GM18526 (cell line): Measurements from ENCODE around the gene ZNF282.

ENCODE experiments used
- POLR2A ChIP-seq: IDR thresholded peaks from 3 replicates; pipeline ENCODE4 v1.6.1; 2011; ENCODE audit not compliant: insufficient read length; ENCODE audit errors: extremely low read depth

The ZNF282 gene

DNA sequence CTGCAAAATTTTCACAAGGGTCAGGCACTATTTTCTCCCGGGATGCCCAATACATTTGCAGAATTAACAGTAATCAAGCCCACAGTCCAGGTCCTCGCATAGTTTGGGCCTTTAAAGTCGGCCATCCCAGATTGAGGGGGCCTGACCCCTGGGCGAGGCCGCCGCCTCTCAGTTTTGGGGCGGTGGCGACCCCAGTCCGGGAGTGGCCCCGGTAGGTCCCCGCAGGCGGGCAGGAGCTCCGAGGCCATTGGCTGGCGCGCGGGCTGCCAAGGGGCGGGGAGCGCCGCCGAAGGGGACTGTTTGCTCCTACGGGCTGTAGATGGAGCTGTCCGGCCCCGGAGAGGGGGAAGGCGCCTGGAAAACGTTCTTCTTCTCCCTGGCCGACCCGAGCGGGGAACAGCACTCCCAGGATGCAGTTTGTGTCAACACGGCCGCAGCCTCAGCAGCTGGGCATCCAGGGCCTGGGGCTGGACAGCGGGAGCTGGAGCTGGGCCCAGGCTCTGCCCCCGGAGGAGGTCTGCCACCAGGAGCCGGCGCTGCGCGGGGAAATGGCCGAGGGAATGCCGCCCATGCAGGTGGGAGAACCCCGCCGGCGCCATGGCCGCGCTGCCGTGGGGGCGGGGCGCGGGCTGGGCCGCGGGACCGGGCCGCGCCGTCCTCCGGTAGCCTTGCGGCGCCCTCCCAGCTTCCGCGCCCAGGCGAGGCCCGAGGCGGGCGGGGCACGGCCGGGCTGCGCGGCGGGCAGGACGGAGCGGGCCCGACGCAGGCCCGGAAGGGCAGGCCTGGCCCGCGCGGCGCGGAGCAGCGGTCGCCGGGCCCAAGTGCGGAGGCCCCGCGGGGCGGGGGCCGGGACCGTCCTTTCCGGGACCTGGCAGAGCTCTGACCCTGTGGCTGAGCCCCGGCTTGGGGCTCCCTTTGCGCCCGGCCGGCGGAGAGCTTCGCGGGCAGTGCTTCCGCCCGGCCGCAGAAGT is at the start of gene ZNF282:
TSS of gene ZNF282 (plus strand) at position 367 of the 971 bp plus-strand sequence. CDS start at position 411, 44 bp downstream.
- TF ChIP-seq POLR2A = peak; percentile 43

DNA sequence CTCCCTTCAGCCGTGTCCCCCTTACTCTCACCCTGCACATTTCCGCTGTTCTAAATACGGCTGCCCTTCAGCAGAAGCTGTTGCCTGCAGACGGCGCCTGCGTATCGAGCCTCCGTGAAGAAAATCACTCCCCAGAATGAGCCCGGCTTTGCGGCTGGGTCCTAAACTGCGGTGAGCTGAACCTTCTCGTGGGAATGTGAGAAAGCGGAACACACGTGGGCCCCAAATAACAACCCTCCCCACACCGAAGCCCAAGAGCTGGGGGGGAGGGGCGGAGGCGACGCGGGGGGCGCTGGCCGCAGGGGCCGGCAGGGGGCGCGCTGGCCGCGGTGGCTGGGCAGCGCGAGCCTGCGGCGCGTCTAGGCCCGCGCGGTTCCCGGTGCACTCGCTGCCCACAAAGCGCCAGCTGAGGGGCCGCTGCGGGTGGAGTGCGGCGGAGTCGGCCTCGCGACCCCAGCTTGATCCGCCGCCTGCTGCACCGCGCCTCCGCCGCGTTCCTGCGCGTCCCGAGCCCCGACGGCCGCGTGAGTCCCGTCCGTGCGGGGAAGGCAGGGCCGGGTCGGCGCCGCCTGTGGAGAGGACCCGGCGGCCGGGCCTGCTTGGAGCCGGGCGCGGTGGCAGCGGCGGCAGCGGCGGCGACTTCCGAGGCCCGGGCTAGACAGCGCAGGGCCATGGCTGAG is 48.1 kb upstream of the ZNF282 start, which contains the start of gene ZNF398:
TSS of gene ZNF398 (plus strand) at position 382 of the 680 bp plus-strand sequence. CDS start at position 672, 290 bp downstream.
- peak; percentile 47 for TF ChIP-seq POLR2A

DNA sequence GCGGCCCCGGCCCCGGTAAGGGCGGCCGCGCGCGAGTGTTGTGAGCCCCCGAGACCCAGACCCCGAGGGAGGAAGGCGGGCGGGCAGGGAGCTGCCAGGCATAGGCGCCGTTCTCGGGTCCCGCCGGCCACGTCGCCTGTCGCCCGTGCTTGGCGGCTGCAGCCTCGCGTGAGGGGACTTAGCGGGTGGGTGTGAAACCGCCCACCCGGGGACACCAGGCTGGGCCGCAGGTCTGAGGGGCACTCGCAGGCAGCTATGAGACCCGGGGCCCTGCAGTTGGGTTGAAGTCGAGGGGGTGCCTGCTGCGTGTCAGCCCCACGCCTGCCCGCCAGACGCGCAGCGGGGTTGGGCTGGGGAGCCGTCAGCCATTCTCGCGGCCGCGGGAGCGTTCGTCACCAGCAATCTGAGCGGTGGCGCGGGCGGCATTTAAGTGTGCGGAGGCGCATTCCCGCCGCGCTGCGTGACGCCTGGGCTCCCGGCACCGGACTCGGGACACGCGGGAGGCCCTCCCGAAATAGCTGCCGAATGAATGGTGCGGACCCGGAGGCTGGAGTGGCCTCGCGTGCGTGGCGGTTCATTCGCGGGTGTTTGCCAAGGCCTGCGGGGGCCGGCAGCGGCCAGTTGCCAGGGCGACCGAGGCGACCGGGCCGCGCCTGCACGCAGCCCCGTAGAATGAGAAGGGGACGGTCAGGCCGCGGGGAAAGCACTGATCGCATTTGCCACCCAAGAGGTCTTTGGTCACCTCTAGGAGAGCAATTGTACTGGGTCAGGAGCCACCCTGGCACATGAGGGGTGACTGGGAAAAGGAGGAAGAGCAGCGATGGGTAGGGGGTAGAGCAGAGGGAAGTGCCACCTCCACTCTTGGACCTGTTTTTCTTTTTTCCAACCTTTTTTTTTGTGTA is 47.3 kb upstream of the ZNF282 start:
- TF ChIP-seq POLR2A = peak; percentile 27

DNA sequence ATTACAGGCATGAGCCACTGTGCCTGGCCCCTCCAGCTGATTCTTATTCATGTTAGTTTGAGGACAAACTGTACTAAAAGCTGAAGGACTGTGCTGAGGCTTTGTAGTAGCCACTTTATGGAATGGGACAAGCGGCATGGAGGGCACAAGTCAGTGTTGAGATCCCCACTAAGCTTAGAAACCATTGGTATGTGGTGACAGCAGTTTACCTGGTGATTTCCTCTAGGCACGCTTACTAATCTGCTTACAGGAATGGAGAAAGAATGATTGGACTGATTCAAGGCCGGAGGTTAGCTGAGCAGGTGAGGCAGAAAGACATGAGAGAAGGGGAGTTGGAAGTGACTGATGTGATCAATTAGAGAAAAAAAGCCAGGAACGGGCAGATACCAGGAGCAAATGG is 44.4 kb upstream of the ZNF282 start:
- TF ChIP-seq POLR2A = no peak

DNA sequence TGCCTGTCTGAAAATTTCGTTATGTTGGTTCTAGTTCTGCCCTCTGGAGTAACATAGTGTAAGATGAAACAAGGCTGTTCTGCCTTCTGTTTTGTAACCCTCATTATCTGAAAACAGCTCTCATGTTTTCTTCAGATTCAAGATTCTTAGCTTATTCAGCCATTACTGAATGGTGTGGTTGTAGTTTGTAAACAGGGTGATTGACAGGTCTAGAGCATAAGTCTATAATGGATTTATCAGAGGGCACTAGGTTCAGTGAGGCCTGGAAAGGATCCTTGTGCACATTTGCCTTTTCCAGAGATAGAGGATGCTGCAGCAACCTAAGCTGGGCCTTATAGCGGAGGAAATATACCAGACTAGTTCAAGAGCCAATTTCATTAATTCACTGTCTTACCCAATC is 42.0 kb upstream of the ZNF282 start:
- no peak for TF ChIP-seq POLR2A

DNA sequence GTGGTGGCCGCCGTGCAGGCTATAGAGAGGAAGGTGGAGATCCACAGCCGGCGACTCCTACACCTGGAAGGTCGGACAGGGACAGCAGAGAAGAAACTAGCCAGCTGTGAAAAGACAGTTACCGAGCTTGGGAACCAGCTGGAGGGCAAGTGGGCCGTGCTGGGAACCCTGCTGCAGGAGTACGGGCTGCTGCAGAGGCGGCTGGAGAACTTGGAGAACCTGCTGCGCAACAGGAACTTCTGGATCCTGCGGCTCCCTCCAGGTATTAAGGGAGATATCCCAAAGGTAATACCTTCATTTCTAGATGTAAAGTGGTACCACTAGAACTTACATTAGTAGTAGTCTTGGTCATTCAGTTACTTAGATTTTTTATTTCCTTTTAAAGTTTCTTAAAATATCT is 41.3 kb upstream of the ZNF282 start:
- no peak for TF ChIP-seq POLR2A

DNA sequence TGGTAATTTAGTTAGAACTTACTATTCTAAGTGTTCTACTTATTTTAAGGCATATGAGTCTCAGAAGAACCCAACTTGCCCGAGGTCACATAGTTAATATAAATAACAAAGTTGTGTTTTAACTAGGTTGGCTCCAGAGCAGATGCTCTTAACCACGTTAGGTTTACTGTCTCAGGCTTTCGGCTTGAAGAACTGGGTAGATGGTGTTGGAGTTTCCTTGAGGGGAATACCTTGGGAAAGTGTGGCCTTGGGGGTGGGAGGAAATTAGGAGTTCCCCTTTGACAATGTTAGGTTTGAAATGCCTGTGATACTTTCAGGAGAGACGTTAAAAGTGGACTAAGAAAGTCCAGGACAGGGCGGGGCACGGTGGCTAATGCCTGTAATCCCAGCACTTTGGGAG is 38.4 kb upstream of the ZNF282 start:
- TF ChIP-seq POLR2A = no peak

DNA sequence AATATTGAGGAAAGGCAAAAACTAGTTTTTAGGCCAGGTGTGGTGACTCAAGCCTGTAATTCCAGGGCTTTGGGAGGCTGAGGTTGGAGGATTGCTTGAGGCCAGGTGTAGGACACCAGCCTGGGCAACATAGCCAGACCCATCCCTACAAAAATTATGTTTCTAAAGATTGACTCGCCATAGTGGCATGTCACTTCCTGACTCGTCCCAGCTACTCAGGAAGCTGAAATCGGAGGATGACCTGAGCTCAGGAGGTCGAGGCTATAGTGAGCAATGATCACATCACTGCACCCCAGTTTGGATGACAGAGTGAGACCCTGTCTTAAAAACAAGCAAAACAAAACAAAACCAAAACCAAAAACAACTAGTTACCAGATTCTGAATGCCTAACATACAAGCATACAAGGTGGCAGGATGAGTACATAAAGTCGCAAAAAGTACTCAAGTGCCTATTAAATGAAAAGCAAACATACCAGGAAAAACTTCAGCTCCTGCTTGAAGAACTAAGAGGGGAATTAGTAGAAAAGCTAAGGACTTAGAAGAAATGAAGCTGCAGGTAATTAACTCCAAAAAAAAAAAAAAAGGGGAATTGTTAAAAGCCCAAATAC is 34.0 kb upstream of the ZNF282 start:
- no peak for TF ChIP-seq POLR2A

DNA sequence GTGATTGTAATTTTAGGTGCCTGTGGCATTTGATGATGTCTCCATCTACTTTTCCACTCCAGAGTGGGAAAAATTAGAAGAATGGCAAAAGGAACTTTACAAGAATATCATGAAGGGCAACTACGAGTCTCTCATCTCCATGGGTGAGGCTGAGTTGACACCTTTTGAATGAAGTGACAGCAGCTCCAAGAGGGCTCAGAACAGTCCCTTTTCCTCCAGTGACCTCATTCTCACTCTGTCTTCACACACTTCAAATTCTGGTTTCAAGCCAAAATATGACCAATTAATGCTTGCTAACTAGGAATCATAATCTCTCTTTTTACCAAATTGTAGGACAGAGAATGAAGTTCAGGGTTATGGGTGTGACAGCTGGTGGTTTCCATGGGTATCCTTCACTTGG is 29.2 kb upstream of the ZNF282 start:
- no peak for TF ChIP-seq POLR2A

DNA sequence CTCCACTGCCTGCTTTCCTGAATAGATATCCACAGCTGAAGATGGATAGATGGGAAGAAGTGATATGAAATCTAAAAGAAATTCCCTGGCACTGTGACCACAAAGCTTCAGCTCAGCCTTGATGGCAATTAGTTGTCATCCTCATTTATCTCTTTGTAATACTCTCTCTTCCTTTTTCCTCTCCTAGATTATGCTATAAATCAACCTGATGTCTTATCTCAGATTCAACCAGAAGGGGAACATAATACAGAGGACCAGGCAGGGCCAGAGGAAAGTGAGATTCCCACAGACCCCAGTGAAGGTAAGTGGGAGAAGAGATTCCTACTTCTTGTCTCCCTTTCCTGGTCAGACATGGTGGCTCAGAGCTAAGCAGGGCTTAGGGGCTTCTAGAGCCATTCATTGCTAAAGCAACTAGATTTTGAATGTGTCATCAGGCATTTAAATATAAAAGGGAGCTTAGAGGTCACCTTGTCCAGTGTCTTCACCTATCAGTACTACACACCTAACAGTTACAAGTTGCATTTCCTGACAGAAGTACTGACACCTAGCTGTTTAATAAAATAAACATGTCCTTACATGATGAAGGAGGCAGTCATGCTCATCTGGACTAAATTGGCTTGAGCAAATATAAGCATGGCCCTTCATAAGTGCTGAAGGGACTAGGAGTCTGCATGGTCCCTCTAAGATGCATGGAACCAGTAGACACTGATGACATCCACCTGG is 28.6 kb upstream of the ZNF282 start:
- TF ChIP-seq POLR2A = no peak

DNA sequence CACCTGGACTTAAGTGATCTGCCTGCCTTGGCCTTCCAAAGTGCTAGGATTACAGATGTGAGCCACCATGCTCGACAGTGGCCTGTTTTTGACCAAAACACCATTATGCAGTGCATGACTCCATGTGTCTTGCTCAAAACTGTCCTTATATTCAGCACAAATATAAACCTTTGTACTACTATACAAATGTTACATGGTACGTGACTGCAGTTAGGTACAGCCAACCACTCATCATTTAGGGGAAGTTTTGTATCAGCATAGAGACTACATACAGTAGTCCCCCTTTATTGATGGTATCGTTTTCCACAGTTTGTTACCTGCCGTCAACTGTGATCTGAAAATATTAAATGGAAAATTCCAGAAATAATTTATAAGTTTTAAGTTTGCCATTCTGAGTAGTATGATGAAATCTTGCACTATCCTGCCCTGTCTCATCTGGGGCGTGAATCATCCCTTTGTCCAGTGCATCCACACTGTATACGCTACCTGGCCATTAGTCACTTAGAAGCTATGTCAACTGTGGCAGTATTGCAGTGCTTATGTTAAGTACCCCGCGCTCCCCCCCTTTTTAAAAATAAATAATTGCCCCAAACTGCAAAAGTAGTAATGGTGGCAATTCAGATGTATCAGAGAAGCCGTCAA is 23.3 kb upstream of the ZNF282 start:
- no peak for TF ChIP-seq POLR2A

DNA sequence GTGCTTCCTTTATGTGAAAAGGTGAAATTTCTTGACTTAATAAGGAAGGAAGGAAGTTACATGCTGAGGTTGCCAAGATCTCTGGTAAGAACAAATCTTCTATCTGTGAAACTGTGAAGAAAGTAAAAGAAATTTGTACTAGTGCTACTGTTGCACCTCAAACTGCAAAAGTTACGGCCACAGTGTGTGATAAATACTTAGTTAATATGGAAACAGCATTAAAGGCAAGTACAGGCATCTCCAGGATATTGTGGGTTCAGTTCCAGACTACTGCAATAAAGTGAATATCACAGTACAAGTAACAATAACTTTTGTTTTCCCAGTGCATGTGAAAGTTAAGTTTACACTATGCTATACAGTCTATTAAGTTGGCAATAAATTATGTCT is 22.8 kb upstream of the ZNF282 start:
- TF ChIP-seq POLR2A = no peak

DNA sequence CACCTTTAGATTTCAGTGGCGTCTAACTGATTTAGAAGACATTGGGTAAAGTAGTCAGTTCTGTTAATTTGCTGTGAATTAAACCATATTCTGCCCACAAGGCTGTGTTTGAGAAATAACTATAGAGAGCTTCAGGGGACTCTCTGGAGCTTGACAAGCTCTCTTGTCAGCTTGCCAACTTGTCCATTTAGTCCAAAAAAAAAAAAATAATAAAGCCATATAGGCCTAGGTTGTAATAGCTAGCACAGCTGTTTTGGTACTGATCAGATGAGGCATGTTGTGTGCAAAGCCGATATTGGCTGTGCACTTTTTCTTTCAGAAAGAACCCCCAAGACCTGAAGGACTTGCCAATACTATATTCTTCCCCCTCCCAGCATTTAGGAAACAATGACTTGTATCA is 20.2 kb upstream of the ZNF282 start:
- no peak for TF ChIP-seq POLR2A

DNA sequence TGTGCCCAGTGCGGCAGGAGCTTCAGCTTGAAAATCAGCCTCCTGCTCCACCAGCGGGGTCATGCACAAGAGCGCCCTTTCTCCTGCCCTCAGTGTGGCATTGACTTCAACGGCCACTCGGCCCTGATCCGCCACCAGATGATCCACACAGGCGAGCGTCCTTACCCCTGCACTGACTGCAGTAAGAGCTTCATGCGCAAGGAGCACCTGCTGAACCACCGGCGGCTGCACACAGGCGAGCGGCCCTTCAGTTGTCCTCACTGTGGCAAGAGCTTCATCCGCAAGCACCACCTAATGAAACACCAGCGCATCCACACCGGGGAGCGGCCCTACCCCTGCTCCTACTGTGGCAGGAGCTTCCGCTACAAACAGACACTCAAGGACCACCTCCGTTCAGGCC is 16.1 kb upstream of the ZNF282 start:
- TF ChIP-seq POLR2A = no peak
